ENCODE data around the gene TNFSF13B. TPM values are rescaled to one million over a fixed set of nuclear protein-coding genes. Genes with fewer than 3 reads are reported as not detected.

Gene TNFSF13B
- total RNA-seq, 4 donors from 2014 or later: 0.29 to 3.7 (median 2.1) TPM; not detected in 1

- TF ChIP-seq, protein P1, sequence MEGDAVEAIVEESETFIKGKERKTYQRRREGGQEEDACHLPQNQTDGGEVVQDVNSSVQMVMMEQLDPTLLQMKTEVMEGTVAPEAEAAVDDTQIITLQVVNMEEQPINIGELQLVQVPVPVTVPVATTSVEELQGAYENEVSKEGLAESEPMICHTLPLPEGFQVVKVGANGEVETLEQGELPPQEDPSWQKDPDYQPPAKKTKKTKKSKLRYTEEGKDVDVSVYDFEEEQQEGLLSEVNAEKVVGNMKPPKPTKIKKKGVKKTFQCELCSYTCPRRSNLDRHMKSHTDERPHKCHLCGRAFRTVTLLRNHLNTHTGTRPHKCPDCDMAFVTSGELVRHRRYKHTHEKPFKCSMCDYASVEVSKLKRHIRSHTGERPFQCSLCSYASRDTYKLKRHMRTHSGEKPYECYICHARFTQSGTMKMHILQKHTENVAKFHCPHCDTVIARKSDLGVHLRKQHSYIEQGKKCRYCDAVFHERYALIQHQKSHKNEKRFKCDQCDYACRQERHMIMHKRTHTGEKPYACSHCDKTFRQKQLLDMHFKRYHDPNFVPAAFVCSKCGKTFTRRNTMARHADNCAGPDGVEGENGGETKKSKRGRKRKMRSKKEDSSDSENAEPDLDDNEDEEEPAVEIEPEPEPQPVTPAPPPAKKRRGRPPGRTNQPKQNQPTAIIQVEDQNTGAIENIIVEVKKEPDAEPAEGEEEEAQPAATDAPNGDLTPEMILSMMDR (IDR thresholded peaks at IDR 0.05): no peak
- TF ChIP-seq POLR2A (IDR thresholded peaks at IDR 0.05): no peak
- intact Hi-C loops (cut with DNase I; ENCODE audit: low total_unique reads): no loop called here
- H3K4me1 ChIP-seq: no peaks in the 10 kb centered on the region
Observed at GRCh38 chr13:108226184-108226583, 43.3 kb upstream of the TNFSF13B start.

GRCh38 chr13:108227651-108228272, 41.8 kb upstream of the TNFSF13B start:
- no peak for TF ChIP-seq POLR2A (IDR thresholded peaks at IDR 0.05)
- TF ChIP-seq, protein P1 (IDR thresholded peaks at IDR 0.05): peak; percentile 58 to 74 (median 66)
- Histone ChIP-seq H3K27me3 (no peaks in the 10 kb centered on the region), H3K9me3 (no peaks in the 10 kb centered on the region), H3K4me1 (no peaks in the 10 kb centered on the region), H3K36me3 (no peaks in the 10 kb centered on the region), H3K27ac (no peak overlapping the region), H3K4me3 (no peak overlapping the region)
- intact Hi-C loops (cut with DNase I; ENCODE audit: low total_unique reads): no loop called here
- DNase-seq: no peak

More at GRCh38 chr13:108226184-108226583, 43.3 kb upstream of the TNFSF13B start:
- H3K27ac ChIP-seq: no peak overlapping the region
- H3K36me3 ChIP-seq: no peaks in the 10 kb centered on the region
- H3K27me3 ChIP-seq: no peaks in the 10 kb centered on the region
- no peaks in the 10 kb centered on the region for H3K9me3 ChIP-seq
- H3K4me3 ChIP-seq: no peak overlapping the region
- no peak for DNase-seq

DNA sequence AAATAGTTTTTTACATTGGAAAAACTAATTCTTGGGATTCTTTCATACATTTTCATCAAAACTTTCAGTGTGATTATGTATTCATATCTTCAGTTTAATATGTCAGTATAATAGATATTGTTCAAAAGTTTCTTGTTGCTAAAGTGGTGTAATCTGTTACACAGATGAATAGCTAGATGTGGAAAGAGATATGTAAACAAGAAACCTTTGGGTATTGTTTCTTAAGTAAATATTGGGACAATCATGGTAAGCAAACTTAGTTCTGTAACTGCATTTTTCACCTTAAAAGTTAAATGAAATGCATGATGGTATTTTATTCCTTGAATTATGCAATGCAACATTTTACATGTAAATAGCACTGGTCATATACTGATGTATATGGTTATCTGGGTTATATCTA, 39.1 kb upstream of the TNFSF13B start:
- H3K4me3 ChIP-seq: no peak overlapping the region
- no peaks in the 10 kb centered on the region for H3K4me1 ChIP-seq
- intact Hi-C loops (cut with DNase I; ENCODE audit: low total_unique reads): no loop called here
- H3K36me3 ChIP-seq: no peaks in the 10 kb centered on the region
- H3K27me3 ChIP-seq: no peaks in the 10 kb centered on the region
- TF ChIP-seq, protein P1 (IDR thresholded peaks at IDR 0.05): no peak
- no peak for TF ChIP-seq POLR2A (IDR thresholded peaks at IDR 0.05)
- no peak for DNase-seq
- H3K9me3 ChIP-seq: no peaks in the 10 kb centered on the region
- no peak overlapping the region for H3K27ac ChIP-seq

GRCh38 chr13:108249150-108249549, 20.4 kb upstream of the TNFSF13B start:
- H3K9me3 ChIP-seq: peaks cover 0 to 17% of the 10 kb centered on the region in 2 donors
- H3K36me3 ChIP-seq: no peaks in the 10 kb centered on the region
- no peak overlapping the region for H3K27ac ChIP-seq
- intact Hi-C loops (cut with DNase I; ENCODE audit: low total_unique reads): no loop called here
- no peak overlapping the region for H3K4me3 ChIP-seq
- H3K27me3 ChIP-seq: no peaks in the 10 kb centered on the region
- DNase-seq: no peak
- TF ChIP-seq, protein P1 (IDR thresholded peaks at IDR 0.05): no peak
- no peak for TF ChIP-seq POLR2A (IDR thresholded peaks at IDR 0.05)
- H3K4me1 ChIP-seq: no peaks in the 10 kb centered on the region

DNA sequence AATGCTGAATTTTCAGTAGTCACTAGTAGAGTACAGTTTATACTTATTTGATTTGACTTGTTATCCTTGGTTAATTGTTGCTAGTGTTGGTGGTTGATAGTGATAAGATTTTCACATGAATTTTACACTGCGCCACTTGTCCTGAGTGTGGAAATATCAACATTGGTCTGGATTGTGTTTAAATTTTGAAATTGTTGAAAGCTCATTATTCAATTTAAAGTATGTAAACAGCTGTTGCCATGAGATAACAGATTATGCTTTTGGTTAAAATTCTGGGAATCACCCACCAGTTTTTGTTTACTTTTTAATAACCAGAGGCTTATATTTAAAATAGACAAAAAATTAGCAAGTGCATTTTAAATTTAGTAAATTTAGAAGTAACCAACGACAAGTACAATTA, 12.3 kb upstream of the TNFSF13B start:
- DNase-seq: no peak
- no peaks in the 10 kb centered on the region for H3K27me3 ChIP-seq
- H3K9me3 ChIP-seq: no peaks in the 10 kb centered on the region
- no peak overlapping the region for H3K27ac ChIP-seq
- no peaks in the 10 kb centered on the region for H3K4me1 ChIP-seq
- H3K4me3 ChIP-seq: no peak overlapping the region
- intact Hi-C loops (cut with DNase I; ENCODE audit: low total_unique reads): no loop called here
- TF ChIP-seq, protein P1 (IDR thresholded peaks at IDR 0.05): no peak
- no peak for TF ChIP-seq POLR2A (IDR thresholded peaks at IDR 0.05)
- H3K36me3 ChIP-seq: no peaks in the 10 kb centered on the region

Data from uterus (tissue), 4 donors.